Endothelial cell of umbilical vein (primary cell): ENCODE measurements around the gene TRIM32. TPM values are rescaled to one million over a fixed set of nuclear protein-coding genes. Genes with fewer than 3 reads are reported as not detected.

ENCODE experiments used
- BruUV-seq: library from RNA; stranded (reverse); fragments of 400-500 nt; replicated peaks from 2 replicates; lab custom pipeline; 2021; lab: Mats Ljungman, UMichigan
- CTCF ChIA-PET: fragments of 300-600, 350-600 bp; sonication (Branson Sonifier 250); formaldehyde crosslinking; loops from one replicate; lab custom pipeline; 2021; ENCODE audit warnings: antibody characterized with exemption, inconsistent platforms; lab: Charles Lee
- POLR2A ChIA-PET: fragments of 300-600, 350-600 bp; sonication (Branson Sonifier 250); formaldehyde crosslinking; loops from one replicate; lab custom pipeline; 2021; ENCODE audit warnings: antibody characterized with exemption, inconsistent platforms; lab: Charles Lee
- DNase-seq: peaks from one replicate; pipeline ENCODE4 v3.0.0-alpha.2; 2011; ENCODE audit warnings: low read depth, low spot score
- FAIRE-seq: peaks from 2 replicates; lab custom pipeline; 2011; peaks lifted over from hg19 to GRCh38; lab: Jason Lieb, UNC
- H2AFZ ChIP-seq: 2 replicates; pipeline ENCODE4 v1.6.0; 2012; ENCODE audit warnings: low read depth, low read length, control low read depth, inconsistent platforms
- H3K27ac ChIP-seq: 2 replicates; pipeline ENCODE4 v1.5.1; 2011; ENCODE audit warnings: low read depth, mild to moderate bottlenecking, control low read depth, low read length, moderate library complexity; ENCODE audit not compliant: insufficient read depth
- H3K27me3 ChIP-seq, 2 experiments: 2 replicates each; pipeline versions ENCODE4 v1.6.0 to v1.6.1; 2011; ENCODE audit warnings: low read length in 2 of 2, mixed read lengths in 1 of 2; ENCODE audit not compliant: control insufficient read depth in 2 of 2, insufficient read depth in 2 of 2
- H3K36me3 ChIP-seq, 2 experiments: 2 replicates in 1 of 2; 3 replicates in 1 of 2; pipeline ENCODE4 v1.5.1; 2011; ENCODE audit warnings: low read length in 2 of 2, mild to moderate bottlenecking in 1 of 2, moderate library complexity in 1 of 2; ENCODE audit not compliant: control insufficient read depth in 2 of 2, insufficient read depth in 2 of 2; ENCODE audit errors: extremely low read depth in 1 of 2
- H3K4me1 ChIP-seq: 3 replicates; pipeline ENCODE4 v1.5.1; 2011; ENCODE audit warnings: mild to moderate bottlenecking, low read length; ENCODE audit not compliant: control insufficient read depth, insufficient read depth; ENCODE audit errors: extremely low read depth
- H3K4me2 ChIP-seq: 2 replicates; pipeline ENCODE4 v1.6.1; 2011; ENCODE audit warnings: low read length, control low read depth, mixed read lengths; ENCODE audit not compliant: insufficient read depth
- H3K4me3 ChIP-seq, 3 experiments: fragments of 200-600 bp in 1 of 3; sonication (generic), shearing (Covaris generic) in 1 of 3; replicated peaks in 1 of 3; 2 replicates each; pipeline ENCODE4 v1.5.1; 2011 to 2016; ENCODE audit warnings: control low read depth in 3 of 3, low read length in 3 of 3, mild to moderate bottlenecking in 2 of 3, inconsistent platforms in 1 of 3, low read depth in 1 of 3, moderate library complexity in 1 of 3; ENCODE audit not compliant: insufficient read depth in 1 of 3
- H3K79me2 ChIP-seq: 2 replicates; pipeline ENCODE4 v1.6.0; 2012; ENCODE audit warnings: low read length, inconsistent platforms; ENCODE audit not compliant: control insufficient read depth, insufficient read depth
- H3K9ac ChIP-seq: replicated peaks from 2 replicates; pipeline ENCODE3; 2011; ENCODE audit warnings: low read length, control low read depth; ENCODE audit not compliant: insufficient read depth; ENCODE audit errors: extremely low read depth
- H3K9me1 ChIP-seq: replicated peaks from 3 replicates; pipeline ENCODE4 v1.6.0; 2011; ENCODE audit warnings: mild to moderate bottlenecking, low read length; ENCODE audit not compliant: control insufficient read depth, insufficient read depth; ENCODE audit errors: extremely low read depth
- H3K9me3 ChIP-seq: replicated peaks from 2 replicates; pipeline ENCODE4 v1.5.1; 2012; ENCODE audit warnings: low read length, inconsistent platforms; ENCODE audit not compliant: control insufficient read depth, insufficient read depth
- H4K20me1 ChIP-seq: replicated peaks from 2 replicates; pipeline ENCODE3; 2011; ENCODE audit warnings: mild to moderate bottlenecking, low read length; ENCODE audit not compliant: control insufficient read depth, insufficient read depth; ENCODE audit errors: extremely low read depth
- CTCF ChIP-seq, 2 donors: IDR thresholded peaks; 1 replicate in 1 of 2; 2 replicates in 1 of 2; pipeline ENCODE4 v1.5.1; 2011; ENCODE audit warnings: low read length in 2 of 2, mild to moderate bottlenecking in 2 of 2, moderate library complexity in 2 of 2, control low read depth in 1 of 2, inconsistent platforms in 1 of 2, low read depth in 1 of 2; ENCODE audit not compliant: insufficient read depth in 1 of 2; ENCODE audit errors: extremely low read depth in 1 of 2
- EZH2 ChIP-seq: IDR thresholded peaks from 2 replicates; pipeline ENCODE4 v1.6.1; 2012; ENCODE audit warnings: borderline replicate concordance, low read depth, mild to moderate bottlenecking, moderate library complexity, low read length, inconsistent platforms; ENCODE audit not compliant: severe bottlenecking
- FOS ChIP-seq: IDR thresholded peaks from 2 replicates; pipeline ENCODE4 v1.6.1; 2011; ENCODE audit warnings: mild to moderate bottlenecking, low read length, moderate library complexity, borderline replicate concordance; ENCODE audit not compliant: insufficient read depth
- GATA2 ChIP-seq: IDR thresholded peaks from 2 replicates; pipeline ENCODE4 v1.7.0; 2011; ENCODE audit warnings: low read depth, mild to moderate bottlenecking, moderate library complexity, mixed read lengths, low read length; ENCODE audit not compliant: insufficient read length, insufficient read depth
- JUN ChIP-seq: IDR thresholded peaks from 2 replicates; pipeline ENCODE4 v1.6.1; 2011; ENCODE audit warnings: borderline replicate concordance, low read depth; ENCODE audit not compliant: insufficient read length, insufficient read depth
- MAX ChIP-seq: IDR thresholded peaks from 2 replicates; pipeline ENCODE4 v1.6.1; 2011; ENCODE audit not compliant: insufficient read depth, insufficient read length
- MYC ChIP-seq: IDR thresholded peaks from one replicate; pipeline ENCODE4 v1.6.1; 2011; ENCODE audit warnings: mild to moderate bottlenecking, low read depth, low read length
- POLR2A ChIP-seq: IDR thresholded peaks from 2 replicates; pipeline ENCODE4 v1.6.1; 2012; ENCODE audit warnings: low read depth, mild to moderate bottlenecking, control low read depth, low read length
- POLR2AphosphoS5 ChIP-seq: IDR thresholded peaks from 2 replicates; pipeline ENCODE4 v1.6.1; 2012; ENCODE audit warnings: low read depth, mild to moderate bottlenecking, control low read depth, low read length, moderate library complexity; ENCODE audit not compliant: insufficient read depth
- dilution Hi-C: fragments of 300-500 bp; cut with MboI; formaldehyde crosslinking; loops from one replicate; pipeline ENCODE4 v1.15.0; 2019; ENCODE audit warnings: low sequenced_read_pairs; ENCODE audit not compliant: extremely low pct_ligation_motif_present
- intact Hi-C: fragments of 100-400 bp; cut with micrococcal nuclease; formaldehyde crosslinking; loops from one replicate; pipeline ENCODE4 v1.10.0; 2022
- polyA plus RNA-seq, 4 experiments: library from polyadenylated mRNA; depleted of rRNA in 3 of 4; stranded (reverse) in 3 of 4; unstranded in 1 of 4; fragments of >200 nt; gene quantifications; 2 replicates each; pipeline versions ENCODE4 v1.2.1 to v1.2.3, GENCODE V29; 2011 to 2012; ENCODE audit warnings: missing spikeins in 1 of 4
- total RNA-seq: library from RNA; stranded (reverse); gene quantifications from 2 replicates; pipeline ENCODE4 v1.2.3, GENCODE V29; 2021

The TRIM32 gene
- total and polyA plus RNA-seq, 2 donors (not counting 3 experiments of a cell fraction or from before 2014, with no cell fraction given): 10.8 to 18.4 TPM

GRCh38 chr9:116663581-116663980 lies 23.5 kb upstream of the TRIM32 start:
- Histone ChIP-seq H3K4me3 (no peak overlapping the region), H3K36me3 (no peaks in the 10 kb centered on the region), H3K79me2 (no peaks in the 10 kb centered on the region), H2AFZ (no peak overlapping the region), H3K4me1 (no peaks in the 10 kb centered on the region), H3K4me2 (no peak overlapping the region), H3K9me3 (no peaks in the 10 kb centered on the region), H3K27ac (no peak overlapping the region), H3K27me3 (no peaks in the 10 kb centered on the region), H3K9ac (no peak overlapping the region), H3K9me1 (no peaks in the 10 kb centered on the region), H4K20me1 (no peaks in the 10 kb centered on the region)
- TF ChIP-seq MYC (no peak), POLR2AphosphoS5 (no peak), CTCF (IDR thresholded peaks at IDR 0.05; ENCODE audit: extremely low read depth in 1 of 2, insufficient read depth in 1 of 2, low read depth in 1 of 2, low read length in 2 of 2) (no peak), GATA2 (no peak), MAX (no peak), POLR2A (no peak), FOS (no peak), EZH2 (no peak), JUN (no peak)
- FAIRE-seq: no peak
- intact Hi-C loops (loop anchor here (5.0 kb wide), 1 partner anchor 781 kb away; no protein-coding TSS in a partner anchor), dilution Hi-C loops (no loop called here)
- no peak for DNase-seq
- ChIA-PET POLR2A (interaction anchor here (0.5 kb wide), 1 partner anchor 23 kb away, joined by 5 read pairs; the partner anchor contains the start of gene TRIM32), CTCF (no interaction called here)
- BruUV-seq: no TSS peak
